HepG2 (cell line): ENCODE measurements around the gene UCKL1. TPM values are rescaled to one million over a fixed set of nuclear protein-coding genes. Genes with fewer than 3 reads are reported as not detected.

Source experiments
- AHDC1 ChIP-seq: sonication (generic); formaldehyde crosslinking; IDR thresholded peaks from 2 replicates; pipeline ENCODE4 v1.5.1; 2020; ENCODE audit warnings: mild to moderate bottlenecking, missing genetic modification reagents, borderline replicate concordance
- CSRNP1 ChIP-seq: sonication (generic); formaldehyde crosslinking; IDR thresholded peaks from 2 replicates; pipeline ENCODE4 v1.8.1; 2023; ENCODE audit warnings: mild to moderate bottlenecking, missing genetic modification reagents
- DNMT1 ChIP-seq: sonication (generic); formaldehyde crosslinking; IDR thresholded peaks from 2 replicates; pipeline ENCODE4 v1.5.1; 2020; ENCODE audit warnings: mild to moderate bottlenecking, missing genetic modification reagents
- MIER3 ChIP-seq: IDR thresholded peaks from 2 replicates; pipeline ENCODE4 v1.6.1; 2016; ENCODE audit warnings: missing compliant biosample characterization, borderline replicate concordance
- PHF8 ChIP-seq: sonication (generic); formaldehyde crosslinking; IDR thresholded peaks from 2 replicates; pipeline ENCODE4 v1.5.0; 2020; ENCODE audit warnings: missing genetic modification reagents
- TFDP1 ChIP-seq: IDR thresholded peaks from 2 replicates; pipeline ENCODE4 v1.6.1; 2016; ENCODE audit warnings: missing compliant biosample characterization, missing genetic modification reagents, borderline replicate concordance
- ZKSCAN8 ChIP-seq: IDR thresholded peaks from 2 replicates; pipeline ENCODE4 v1.6.1; 2016; ENCODE audit warnings: borderline replicate concordance, missing genetic modification reagents, missing compliant biosample characterization
- ZNF567 ChIP-seq: sonication (generic); formaldehyde crosslinking; IDR thresholded peaks from 2 replicates; pipeline ENCODE4 v1.8.1; 2023; ENCODE audit warnings: mild to moderate bottlenecking, missing genetic modification reagents, borderline replicate concordance
- ZNF749 ChIP-seq: sonication (generic); formaldehyde crosslinking; IDR thresholded peaks from 2 replicates; pipeline ENCODE4 v1.8.0; 2022; ENCODE audit warnings: mild to moderate bottlenecking, missing genetic modification reagents, moderate library complexity, borderline replicate concordance
- polyA plus RNA-seq, 8 experiments: library from polyadenylated mRNA; depleted of rRNA in 3 of 8; stranded (reverse) in 7 of 8; unstranded in 1 of 8; fragments of >200 nt; fragmentation: Illumina TruSeq in 4 of 8; extraction: Trizol in 4 of 8; gene quantifications; 2 replicates each; pipeline versions ENCODE4 v1.2.1 to v1.2.3, GENCODE V29; 2011 to 2016; ENCODE audit warnings: low read depth in 4 of 8, missing spikeins in 1 of 8, mixed read lengths in 1 of 8; ENCODE audit not compliant: insufficient read depth in 1 of 8
- total RNA-seq, 5 experiments: library from RNA; depleted of rRNA; stranded (reverse); fragments of >200 nt; fragmentation: Illumina TruSeq; extraction: Trizol; gene quantifications; 2 replicates each; pipeline ENCODE4 v1.2.3, GENCODE V29; 2016; ENCODE audit warnings: low read depth in 1 of 5
- TF ChIP-seq, protein P1 (sequence below): sonication (generic); formaldehyde crosslinking; IDR thresholded peaks from 2 replicates; pipeline ENCODE4 v1.8.1; 2023; ENCODE audit warnings: mild to moderate bottlenecking, missing genetic modification reagents
- TF ChIP-seq, protein P2 (sequence below), 2 experiments: sonication (generic) in 1 of 2; formaldehyde crosslinking in 1 of 2; IDR thresholded peaks; 2 replicates each; pipeline versions ENCODE4 v1.5.1 to v1.6.1; 2011 to 2020; ENCODE audit warnings: borderline replicate concordance in 1 of 2, low read depth in 1 of 2, low read length in 1 of 2, mild to moderate bottlenecking in 1 of 2, missing genetic modification reagents in 1 of 2, moderate library complexity in 1 of 2
- TF ChIP-seq, protein P3 (sequence below): sonication (generic); formaldehyde crosslinking; IDR thresholded peaks from 2 replicates; pipeline ENCODE4 v1.9.0; 2021; ENCODE audit warnings: missing genetic modification reagents, borderline replicate concordance

The UCKL1 gene
- total and polyA plus RNA-seq, 2 of the 13 experiments (the other 11 are each of a cell fraction or from before 2014, with no cell fraction given), result 50.2 to 126 TPM

GRCh38 chr20:63968928-63969760, 12.9 kb upstream of the UCKL1 start (continued):
- TF ChIP-seq ZNF567 (CRISPR knock-in tag) (peak; percentile 78), MIER3 (CRISPR knock-in tag) (peak; percentile 87; the same call in 1 of the 2 replicates), TFDP1 (CRISPR knock-in tag) (0 out of 2 replicates have a peak, but pooled peaks have one; percentile 8), ZNF749 (no peak), ZKSCAN8 (CRISPR knock-in tag) (no peak), DNMT1 (CRISPR knock-in tag) (0 out of 2 replicates have a peak, but pooled peaks have one; percentile 38), AHDC1 (CRISPR knock-in tag) (no peak), PHF8 (CRISPR knock-in tag) (peak; percentile 73), CSRNP1 (CRISPR knock-in tag) (peak; percentile 80; the same call in 1 of the 2 replicates)
- TF ChIP-seq, protein P1, sequence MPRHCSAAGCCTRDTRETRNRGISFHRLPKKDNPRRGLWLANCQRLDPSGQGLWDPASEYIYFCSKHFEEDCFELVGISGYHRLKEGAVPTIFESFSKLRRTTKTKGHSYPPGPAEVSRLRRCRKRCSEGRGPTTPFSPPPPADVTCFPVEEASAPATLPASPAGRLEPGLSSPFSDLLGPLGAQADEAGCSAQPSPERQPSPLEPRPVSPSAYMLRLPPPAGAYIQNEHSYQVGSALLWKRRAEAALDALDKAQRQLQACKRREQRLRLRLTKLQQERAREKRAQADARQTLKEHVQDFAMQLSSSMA (CRISPR knock-in tag), result no peak
- TF ChIP-seq, protein P2, sequence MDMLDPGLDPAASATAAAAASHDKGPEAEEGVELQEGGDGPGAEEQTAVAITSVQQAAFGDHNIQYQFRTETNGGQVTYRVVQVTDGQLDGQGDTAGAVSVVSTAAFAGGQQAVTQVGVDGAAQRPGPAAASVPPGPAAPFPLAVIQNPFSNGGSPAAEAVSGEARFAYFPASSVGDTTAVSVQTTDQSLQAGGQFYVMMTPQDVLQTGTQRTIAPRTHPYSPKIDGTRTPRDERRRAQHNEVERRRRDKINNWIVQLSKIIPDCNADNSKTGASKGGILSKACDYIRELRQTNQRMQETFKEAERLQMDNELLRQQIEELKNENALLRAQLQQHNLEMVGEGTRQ (IDR thresholded peaks at IDR 0.05; ENCODE audit: low read depth, low read length), result no peak
- TF ChIP-seq, protein P2 (CRISPR knock-in tag; IDR thresholded peaks at IDR 0.05; ENCODE audit: borderline replicate concordance), result no peak
- TF ChIP-seq, protein P3, sequence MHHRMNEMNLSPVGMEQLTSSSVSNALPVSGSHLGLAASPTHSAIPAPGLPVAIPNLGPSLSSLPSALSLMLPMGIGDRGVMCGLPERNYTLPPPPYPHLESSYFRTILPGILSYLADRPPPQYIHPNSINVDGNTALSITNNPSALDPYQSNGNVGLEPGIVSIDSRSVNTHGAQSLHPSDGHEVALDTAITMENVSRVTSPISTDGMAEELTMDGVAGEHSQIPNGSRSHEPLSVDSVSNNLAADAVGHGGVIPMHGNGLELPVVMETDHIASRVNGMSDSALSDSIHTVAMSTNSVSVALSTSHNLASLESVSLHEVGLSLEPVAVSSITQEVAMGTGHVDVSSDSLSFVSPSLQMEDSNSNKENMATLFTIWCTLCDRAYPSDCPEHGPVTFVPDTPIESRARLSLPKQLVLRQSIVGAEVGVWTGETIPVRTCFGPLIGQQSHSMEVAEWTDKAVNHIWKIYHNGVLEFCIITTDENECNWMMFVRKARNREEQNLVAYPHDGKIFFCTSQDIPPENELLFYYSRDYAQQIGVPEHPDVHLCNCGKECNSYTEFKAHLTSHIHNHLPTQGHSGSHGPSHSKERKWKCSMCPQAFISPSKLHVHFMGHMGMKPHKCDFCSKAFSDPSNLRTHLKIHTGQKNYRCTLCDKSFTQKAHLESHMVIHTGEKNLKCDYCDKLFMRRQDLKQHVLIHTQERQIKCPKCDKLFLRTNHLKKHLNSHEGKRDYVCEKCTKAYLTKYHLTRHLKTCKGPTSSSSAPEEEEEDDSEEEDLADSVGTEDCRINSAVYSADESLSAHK, result no peak
